ENCODE data around the gene TRAPPC12.

Gene TRAPPC12

DNA sequence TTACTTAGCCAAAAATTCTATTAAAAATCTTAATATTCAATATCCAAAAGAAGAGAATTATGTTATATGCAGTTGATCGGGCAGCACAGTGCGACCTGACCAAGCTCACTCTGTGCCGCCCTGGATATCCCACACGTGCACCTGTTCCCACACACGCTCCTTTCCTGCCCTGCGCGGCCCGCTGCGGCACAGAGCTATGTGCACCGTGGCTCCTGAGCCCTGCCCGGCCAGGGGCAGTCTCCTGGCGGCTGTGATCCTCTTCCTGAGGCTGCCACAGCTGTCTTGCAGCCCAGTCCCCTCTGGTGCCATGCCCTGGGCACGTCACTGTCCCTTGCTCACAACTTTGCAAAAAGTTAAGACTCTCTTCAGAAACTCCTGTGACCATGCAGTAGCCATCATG is 29.3 kb downstream of the TRAPPC12 start:
- no peak for DNase-seq
- peaks cover 71% of the 10 kb centered on the region for H3K36me3 Mint-ChIP-seq (ENCODE audit: low read depth)
- peaks cover 22% of the 10 kb centered on the region for H3K4me1 Mint-ChIP-seq (ENCODE audit: low read depth)
- peak overlapping the region; percentile 36 for H3K27ac Mint-ChIP-seq
- no peaks in the 10 kb centered on the region for H3K9me3 Mint-ChIP-seq
- no peak overlapping the region for H3K4me3 Mint-ChIP-seq
- H3K27me3 Mint-ChIP-seq, result no peaks in the 10 kb centered on the region

GRCh38 chr2:3409627-3410170 is 30.2 kb downstream of the TRAPPC12 start:
- H3K9me3 Mint-ChIP-seq, result no peaks in the 10 kb centered on the region
- no peaks in the 10 kb centered on the region for H3K27me3 Mint-ChIP-seq
- H3K27ac Mint-ChIP-seq, result no peak overlapping the region
- H3K4me1 Mint-ChIP-seq (ENCODE audit: low read depth), result peaks cover 18% of the 10 kb centered on the region
- peaks cover 69% of the 10 kb centered on the region for H3K36me3 Mint-ChIP-seq (ENCODE audit: low read depth)
- no peak for DNase-seq
- no peak overlapping the region for H3K4me3 Mint-ChIP-seq

DNA sequence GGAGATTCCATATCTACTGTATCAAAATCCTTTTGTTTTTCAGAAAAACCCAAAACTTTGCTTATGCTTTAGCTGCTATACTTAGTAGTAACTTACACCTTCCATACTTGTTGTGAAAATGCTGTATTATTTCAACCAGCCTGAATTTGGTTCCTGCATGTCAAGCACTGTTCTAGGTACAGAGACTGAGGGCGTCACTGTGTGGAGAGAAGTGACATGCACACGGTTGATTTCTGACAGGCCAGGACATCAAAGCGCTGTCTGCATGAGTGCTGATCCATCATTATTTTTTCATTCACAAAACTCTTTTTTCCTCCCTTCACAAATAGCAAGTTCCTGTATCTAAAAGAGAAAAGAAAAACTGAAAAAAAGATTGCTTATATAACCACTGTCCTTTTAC is 31.6 kb downstream of the TRAPPC12 start:
- no peak overlapping the region for H3K4me3 Mint-ChIP-seq
- H3K36me3 Mint-ChIP-seq (ENCODE audit: low read depth), result peaks cover 66% of the 10 kb centered on the region
- no peak overlapping the region for H3K27ac Mint-ChIP-seq
- no peaks in the 10 kb centered on the region for H3K9me3 Mint-ChIP-seq
- peaks cover 18% of the 10 kb centered on the region for H3K4me1 Mint-ChIP-seq (ENCODE audit: low read depth)
- no peak for DNase-seq
- H3K27me3 Mint-ChIP-seq, result no peaks in the 10 kb centered on the region

- Mint-ChIP-seq H3K4me1 (ENCODE audit: low read depth) (peaks cover 18% of the 10 kb centered on the region), H3K27me3 (no peaks in the 10 kb centered on the region), H3K27ac (peak overlapping the region; percentile 12), H3K4me3 (no peak overlapping the region), H3K9me3 (no peaks in the 10 kb centered on the region), H3K36me3 (ENCODE audit: low read depth) (peaks cover 67% of the 10 kb centered on the region)
- no peak for DNase-seq
Measured at GRCh38 chr2:3413697-3414096, 34.2 kb downstream of the TRAPPC12 start.

DNA sequence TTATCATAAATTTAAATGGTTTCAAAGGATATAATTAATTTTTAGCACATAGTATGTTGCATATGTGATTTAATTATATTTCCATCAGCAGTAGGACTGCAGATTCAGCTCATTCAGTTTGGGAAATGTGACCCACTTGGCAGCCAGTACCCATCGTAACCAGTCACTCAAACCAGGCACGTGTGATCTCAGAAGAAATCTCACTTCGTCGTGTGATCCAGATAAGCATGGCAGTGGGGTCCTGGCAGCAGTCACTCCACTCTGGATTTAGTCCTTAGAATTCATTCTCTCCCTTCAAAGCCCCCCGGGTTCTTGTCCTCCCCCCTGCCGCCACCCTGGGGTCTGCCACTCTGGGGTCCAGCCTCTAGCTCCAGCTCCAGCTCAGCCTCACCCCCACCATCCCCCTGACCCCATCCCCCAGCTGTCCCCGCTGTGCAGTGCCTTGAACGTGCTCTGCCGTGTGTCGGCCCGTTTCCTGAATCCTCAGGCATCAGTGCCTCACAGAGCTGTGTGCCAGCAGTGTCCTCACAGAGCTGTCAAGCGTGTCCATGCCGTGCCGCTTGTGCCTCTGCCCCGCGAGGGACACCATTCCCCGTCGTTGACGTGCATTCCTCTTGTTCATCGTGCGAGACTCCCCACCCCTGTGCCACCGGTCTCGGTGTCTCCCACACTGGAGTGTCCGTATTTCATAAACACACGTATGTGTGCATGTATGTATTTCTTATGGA is 34.8 kb downstream of the TRAPPC12 start:
- no peaks in the 10 kb centered on the region for H3K9me3 Mint-ChIP-seq
- H3K27ac Mint-ChIP-seq, result no peak overlapping the region
- H3K36me3 Mint-ChIP-seq (ENCODE audit: low read depth), result peaks cover 62% of the 10 kb centered on the region
- no peak for DNase-seq
- H3K4me3 Mint-ChIP-seq, result no peak overlapping the region
- no peaks in the 10 kb centered on the region for H3K27me3 Mint-ChIP-seq
- peaks cover 17% of the 10 kb centered on the region for H3K4me1 Mint-ChIP-seq (ENCODE audit: low read depth)

GRCh38 chr2:3418766-3419404 is 39.4 kb downstream of the TRAPPC12 start:
- Mint-ChIP-seq H3K4me1 (ENCODE audit: low read depth) (peaks cover 2% of the 10 kb centered on the region), H3K27ac (peak overlapping the region; percentile 39)

DNA sequence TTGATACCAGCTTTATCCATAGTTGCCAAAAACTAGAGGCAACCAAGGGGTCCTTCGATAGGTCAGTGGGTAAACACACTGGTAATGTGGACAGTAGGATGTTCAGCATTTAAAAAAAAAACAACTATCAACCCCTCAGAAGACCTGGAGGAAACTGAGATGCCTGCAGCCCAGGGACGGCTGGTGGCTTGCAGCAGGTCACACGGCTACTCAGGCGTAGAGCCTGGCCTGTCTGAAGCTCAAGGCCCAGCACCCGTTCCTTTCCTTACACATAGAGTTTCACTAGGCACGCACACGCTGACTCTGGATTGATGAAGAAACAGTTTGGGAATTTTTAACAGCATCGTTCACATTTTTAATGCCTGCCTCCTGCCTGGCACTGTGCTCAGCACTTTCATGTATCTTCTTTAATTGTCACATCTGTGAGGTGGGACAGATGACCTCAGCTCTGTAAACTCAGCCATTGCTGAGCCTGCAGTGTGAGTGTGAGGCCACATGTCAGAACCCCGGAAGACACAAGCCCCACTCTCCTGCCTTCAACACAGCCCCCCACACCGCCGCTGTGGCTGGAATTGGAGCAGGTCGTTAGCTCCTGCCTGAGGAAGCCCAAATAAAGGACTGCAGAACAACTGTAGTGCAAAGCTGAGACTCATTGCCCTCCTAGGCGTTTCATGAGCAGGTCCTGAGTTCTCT is 40.7 kb downstream of the TRAPPC12 start:
- H3K4me1 Mint-ChIP-seq (ENCODE audit: low read depth), result peaks cover 2% of the 10 kb centered on the region
- peak overlapping the region; percentile 53 for H3K27ac Mint-ChIP-seq
- no peak for DNase-seq
- peaks cover 80% of the 10 kb centered on the region for H3K36me3 Mint-ChIP-seq (ENCODE audit: low read depth)
- H3K4me3 Mint-ChIP-seq, result no peak overlapping the region
- no peaks in the 10 kb centered on the region for H3K27me3 Mint-ChIP-seq
- no peaks in the 10 kb centered on the region for H3K9me3 Mint-ChIP-seq

More at GRCh38 chr2:3418766-3419404, 39.4 kb downstream of the TRAPPC12 start:
- Mint-ChIP-seq H3K36me3 (ENCODE audit: low read depth) (peaks cover 79% of the 10 kb centered on the region), H3K4me3 (no peak overlapping the region), H3K9me3 (no peaks in the 10 kb centered on the region), H3K27me3 (no peaks in the 10 kb centered on the region)
- DNase-seq, result no peak

GRCh38 chr2:3420769-3421397 is 41.4 kb downstream of the TRAPPC12 start:
- no peak overlapping the region for H3K27ac Mint-ChIP-seq
- H3K27me3 Mint-ChIP-seq, result no peaks in the 10 kb centered on the region
- no peaks in the 10 kb centered on the region for H3K9me3 Mint-ChIP-seq
- H3K36me3 Mint-ChIP-seq (ENCODE audit: low read depth), result peaks cover 82% of the 10 kb centered on the region
- no peak for DNase-seq
- H3K4me1 Mint-ChIP-seq (ENCODE audit: low read depth), result peaks cover 2% of the 10 kb centered on the region
- no peak overlapping the region for H3K4me3 Mint-ChIP-seq

DNA sequence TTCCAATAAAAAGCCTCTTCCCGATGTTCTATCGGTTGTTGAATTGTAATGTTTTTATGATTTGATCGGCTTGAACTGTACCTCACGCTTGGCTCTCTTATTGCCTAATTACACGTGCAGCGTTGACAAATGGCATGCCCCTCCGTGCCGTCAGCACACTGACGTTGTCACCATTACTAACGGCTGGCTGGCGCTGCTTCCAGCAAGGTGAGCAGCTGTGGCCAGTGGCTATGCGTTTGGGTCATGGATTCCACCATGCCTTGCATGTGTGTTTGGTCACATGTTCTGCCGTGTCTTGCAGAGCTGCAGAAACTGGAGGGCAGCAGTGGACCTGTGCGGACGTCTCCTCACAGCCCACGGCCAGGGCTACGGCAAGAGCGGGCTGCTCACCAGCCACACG is 42.1 kb downstream of the TRAPPC12 start:
- DNase-seq, result no peak
- Mint-ChIP-seq H3K4me3 (no peak overlapping the region), H3K4me1 (ENCODE audit: low read depth) (peaks cover 2% of the 10 kb centered on the region), H3K27ac (no peak overlapping the region), H3K36me3 (ENCODE audit: low read depth) (peaks cover 87% of the 10 kb centered on the region), H3K27me3 (no peaks in the 10 kb centered on the region), H3K9me3 (no peaks in the 10 kb centered on the region)

DNA sequence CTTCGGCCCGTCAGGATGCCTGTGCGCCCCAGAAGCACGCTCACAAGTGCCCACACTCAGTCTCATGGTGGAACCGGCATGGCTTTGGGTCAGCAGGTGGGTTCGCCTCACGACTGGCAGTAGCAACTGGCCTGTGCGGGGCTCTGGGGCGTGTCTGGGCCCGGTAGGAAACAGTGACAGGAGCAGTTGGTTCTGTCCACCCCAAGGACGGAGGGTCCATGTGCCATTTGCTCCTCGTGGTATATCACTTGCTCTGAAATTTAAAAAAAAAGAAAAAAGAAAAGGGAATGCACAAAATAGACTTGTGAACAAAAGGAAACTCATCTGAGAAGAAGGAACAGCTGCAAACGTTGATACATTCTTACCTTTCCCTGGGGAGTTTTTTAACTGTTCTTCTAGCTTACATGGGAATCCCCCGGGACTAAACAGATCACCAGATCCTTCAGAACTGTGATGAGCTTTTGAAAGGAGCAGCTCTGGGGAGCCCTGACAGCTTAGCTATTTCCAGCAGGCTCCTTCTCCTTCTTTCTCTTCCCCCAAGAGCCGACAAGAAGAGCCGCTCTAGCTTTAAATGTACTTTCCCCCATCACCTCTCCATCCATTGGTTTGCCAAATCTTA is 42.8 kb downstream of the TRAPPC12 start:
- DNase-seq, result no peak
- Mint-ChIP-seq H3K27me3 (no peaks in the 10 kb centered on the region), H3K4me1 (ENCODE audit: low read depth) (peaks cover 2% of the 10 kb centered on the region), H3K9me3 (no peaks in the 10 kb centered on the region), H3K36me3 (ENCODE audit: low read depth) (peaks cover 89% of the 10 kb centered on the region), H3K4me3 (no peak overlapping the region), H3K27ac (peak overlapping the region; percentile 8)

GRCh38 chr2:3423492-3424170 is 44.1 kb downstream of the TRAPPC12 start:
- DNase-seq, result peak; percentile 87
- no peak overlapping the region for H3K27ac Mint-ChIP-seq
- H3K27me3 Mint-ChIP-seq, result no peaks in the 10 kb centered on the region
- no peak overlapping the region for H3K4me3 Mint-ChIP-seq
- peaks cover 90% of the 10 kb centered on the region for H3K36me3 Mint-ChIP-seq (ENCODE audit: low read depth)
- peaks cover 7% of the 10 kb centered on the region for H3K4me1 Mint-ChIP-seq (ENCODE audit: low read depth)
- H3K9me3 Mint-ChIP-seq, result no peaks in the 10 kb centered on the region

DNA sequence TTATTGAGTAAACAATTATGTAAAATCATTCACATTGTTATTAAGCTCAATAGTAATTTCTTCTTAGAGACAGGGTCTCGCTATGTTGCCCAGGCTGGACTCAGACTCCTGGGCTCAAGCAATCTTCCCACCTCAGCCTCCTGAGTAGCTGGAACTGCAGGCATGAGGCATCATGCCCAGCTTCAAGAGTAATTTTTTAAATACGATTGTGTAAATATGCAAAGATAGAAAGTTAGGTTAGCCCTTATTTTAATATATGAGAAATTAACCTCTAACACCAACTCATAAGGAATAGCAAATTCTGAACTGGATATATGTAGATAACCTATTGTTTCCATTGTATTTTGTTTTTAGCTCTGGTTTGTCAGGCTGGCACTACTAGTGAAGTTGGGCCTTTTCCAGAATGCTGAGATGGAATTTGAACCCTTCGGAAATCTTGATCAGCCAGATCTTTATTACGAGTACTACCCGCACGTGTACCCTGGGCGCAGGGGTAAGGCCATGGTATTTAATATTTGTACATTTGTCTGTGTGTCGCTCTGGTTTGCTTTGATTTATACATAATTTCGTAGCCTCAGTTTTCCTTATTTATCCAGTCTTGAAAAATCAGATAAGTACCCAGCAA is 44.8 kb downstream of the TRAPPC12 start:
- no peak for DNase-seq
- no peak overlapping the region for H3K27ac Mint-ChIP-seq
- no peaks in the 10 kb centered on the region for H3K9me3 Mint-ChIP-seq
- no peaks in the 10 kb centered on the region for H3K27me3 Mint-ChIP-seq
- H3K4me3 Mint-ChIP-seq, result no peak overlapping the region
- peaks cover 7% of the 10 kb centered on the region for H3K4me1 Mint-ChIP-seq (ENCODE audit: low read depth)
- H3K36me3 Mint-ChIP-seq (ENCODE audit: low read depth), result peaks cover 95% of the 10 kb centered on the region

DNA sequence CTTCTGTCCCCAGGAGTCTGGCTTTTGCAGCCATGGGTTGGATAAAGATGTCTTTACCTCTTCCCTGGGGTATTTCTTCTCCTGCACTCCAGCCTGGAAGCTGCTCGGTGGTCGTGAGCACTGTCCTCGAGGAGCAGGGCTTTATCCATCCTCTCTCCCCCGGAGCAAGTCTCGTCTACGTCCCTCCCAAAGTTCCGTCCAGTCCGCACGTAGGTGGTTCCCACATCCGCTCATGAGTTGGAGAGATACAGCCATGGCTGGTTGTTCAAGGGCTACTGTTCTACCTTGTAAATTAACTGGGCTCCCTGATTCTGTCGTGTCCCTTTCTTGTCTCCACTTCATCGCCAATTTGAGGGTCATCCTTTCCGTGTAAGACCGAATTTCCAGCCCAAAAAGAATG is 47.1 kb downstream of the TRAPPC12 start:
- no peak for DNase-seq
- Mint-ChIP-seq H3K4me1 (ENCODE audit: low read depth) (peaks cover 7% of the 10 kb centered on the region), H3K9me3 (no peaks in the 10 kb centered on the region), H3K4me3 (no peak overlapping the region), H3K27ac (no peak overlapping the region), H3K27me3 (no peaks in the 10 kb centered on the region), H3K36me3 (ENCODE audit: low read depth) (peaks cover 96% of the 10 kb centered on the region)

Measured in activated T-cell treated with anti-CD3 and anti-CD28 coated beads, Interleukin-2, amount 50 U/mL, for 24 hours (primary cell).